Measurements from ENCODE around the gene VTI1A. TPM values are rescaled to one million over a fixed set of nuclear protein-coding genes. Genes with fewer than 3 reads are reported as not detected.
"Not testable (repeated sequence)": the region's sequence is repeated elsewhere in the genome, so short reads cannot be mapped to it uniquely, and the experiment has no call there.

VTI1A gene
- polyA plus RNA-seq, 1 donor, result 17.2 TPM

GRCh38 chr10:112583236-112583939 is 136.4 kb downstream of the VTI1A start:
- Histone ChIP-seq H3K36me3 (ENCODE audit: control insufficient read depth, insufficient read depth, low read length) (peaks cover 2% of the 10 kb centered on the region), H3K4me1 (ENCODE audit: control insufficient read depth, insufficient read depth, low read length) (no peaks in the 10 kb centered on the region), H3K27me3 (ENCODE audit: control insufficient read depth, insufficient read depth, low read length) (no peaks in the 10 kb centered on the region), H3K4me3 (ENCODE audit: low read length) (no peak overlapping the region), H3K27ac (ENCODE audit: low read length) (no peak overlapping the region), H3K9me3 (ENCODE audit: control insufficient read depth, low read depth, low read length) (no peaks in the 10 kb centered on the region)
- no peak for DNase-seq
- 100% methylated on average over 1 of the region's 9 CpGs for WGBS (ENCODE audit: insufficient coverage, low lambda C conversion rate)

GRCh38 chr10:112584276-112584675 is 137.3 kb downstream of the VTI1A start:
- Histone ChIP-seq H3K9me3 (ENCODE audit: control insufficient read depth, low read depth, low read length) (no peaks in the 10 kb centered on the region), H3K4me1 (ENCODE audit: control insufficient read depth, insufficient read depth, low read length) (no peaks in the 10 kb centered on the region), H3K27ac (ENCODE audit: low read length) (no peak overlapping the region), H3K27me3 (ENCODE audit: control insufficient read depth, insufficient read depth, low read length) (no peaks in the 10 kb centered on the region), H3K36me3 (ENCODE audit: control insufficient read depth, insufficient read depth, low read length) (peaks cover 2% of the 10 kb centered on the region), H3K4me3 (ENCODE audit: low read length) (no peak overlapping the region)
- no peak for DNase-seq
- WGBS (ENCODE audit: insufficient coverage, low lambda C conversion rate), result no CpG with 5 or more reads among the region's 6 CpGs

- Histone ChIP-seq H3K27me3 (ENCODE audit: control insufficient read depth, insufficient read depth, low read length) (no peaks in the 10 kb centered on the region), H3K36me3 (ENCODE audit: control insufficient read depth, insufficient read depth, low read length) (peaks cover 2% of the 10 kb centered on the region), H3K9me3 (ENCODE audit: control insufficient read depth, low read depth, low read length) (no peaks in the 10 kb centered on the region), H3K4me3 (ENCODE audit: low read length) (no peak overlapping the region), H3K4me1 (ENCODE audit: control insufficient read depth, insufficient read depth, low read length) (no peaks in the 10 kb centered on the region), H3K27ac (ENCODE audit: low read length) (no peak overlapping the region)
- no peak for DNase-seq
- no CpG with 5 or more reads among the region's 4 CpGs for WGBS (ENCODE audit: insufficient coverage, low lambda C conversion rate)
Measured at GRCh38 chr10:112585126-112585525, 138.1 kb downstream of the VTI1A start.

- WGBS (ENCODE audit: insufficient coverage, low lambda C conversion rate), result 81% methylated on average over 3 of the region's 5 CpGs
- H3K9me3 ChIP-seq (ENCODE audit: control insufficient read depth, low read depth, low read length), result no peaks in the 10 kb centered on the region
- no peaks in the 10 kb centered on the region for H3K27me3 ChIP-seq (ENCODE audit: control insufficient read depth, insufficient read depth, low read length)
- H3K27ac ChIP-seq (ENCODE audit: low read length), result no peak overlapping the region
- no peaks in the 10 kb centered on the region for H3K4me1 ChIP-seq (ENCODE audit: control insufficient read depth, insufficient read depth, low read length)
- DNase-seq, result no peak
- H3K36me3 ChIP-seq (ENCODE audit: control insufficient read depth, insufficient read depth, low read length), result no peaks in the 10 kb centered on the region
- H3K4me3 ChIP-seq (ENCODE audit: low read length), result no peak overlapping the region
Measured at GRCh38 chr10:112585960-112586359, 138.9 kb downstream of the VTI1A start.

GRCh38 chr10:112587729-112588128 is 140.7 kb downstream of the VTI1A start:
- no peak overlapping the region for H3K4me3 ChIP-seq (ENCODE audit: low read length)
- no peaks in the 10 kb centered on the region for H3K4me1 ChIP-seq (ENCODE audit: control insufficient read depth, insufficient read depth, low read length)
- no peaks in the 10 kb centered on the region for H3K27me3 ChIP-seq (ENCODE audit: control insufficient read depth, insufficient read depth, low read length)
- no peak for DNase-seq
- no peaks in the 10 kb centered on the region for H3K9me3 ChIP-seq (ENCODE audit: control insufficient read depth, low read depth, low read length)
- no peaks in the 10 kb centered on the region for H3K36me3 ChIP-seq (ENCODE audit: control insufficient read depth, insufficient read depth, low read length)
- H3K27ac ChIP-seq (ENCODE audit: low read length), result no peak overlapping the region

DNA sequence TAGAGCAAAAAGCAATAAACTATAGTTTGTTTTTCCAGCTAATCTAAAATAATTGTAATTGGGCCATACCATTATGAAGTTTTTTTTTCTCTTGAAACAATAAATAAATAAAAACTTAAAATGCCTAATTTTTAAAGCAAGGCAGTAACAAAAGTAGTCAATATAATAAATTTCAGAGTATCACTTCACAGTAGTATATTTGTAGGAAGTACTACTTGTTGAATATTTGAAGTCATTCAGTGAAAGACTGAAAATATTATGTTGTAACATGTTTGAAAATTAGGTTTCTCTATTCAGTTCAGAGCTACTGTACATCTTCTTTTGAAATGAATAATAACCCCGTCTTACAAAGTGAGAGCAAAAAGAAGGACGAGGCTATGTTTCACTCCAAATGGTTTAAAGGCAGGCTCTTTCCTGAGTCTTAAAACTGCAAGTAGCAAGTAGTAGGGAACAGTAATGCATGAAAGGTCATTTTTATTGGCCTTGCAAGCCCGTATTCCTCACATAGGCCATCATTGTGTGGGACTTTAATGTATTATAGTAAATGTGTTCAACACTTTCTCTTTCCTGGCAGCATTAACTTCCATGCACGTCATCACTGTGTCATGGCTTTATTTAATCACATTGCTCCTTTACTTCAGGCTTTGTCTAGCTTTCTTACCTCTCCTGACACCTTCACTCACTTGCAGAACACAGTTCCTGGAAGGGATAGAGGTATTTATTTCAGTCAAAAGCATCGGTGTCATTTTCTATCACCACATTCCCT is 141.4 kb downstream of the VTI1A start:
- no peak for DNase-seq
- H3K36me3 ChIP-seq (ENCODE audit: control insufficient read depth, insufficient read depth, low read length), result no peaks in the 10 kb centered on the region
- no peaks in the 10 kb centered on the region for H3K9me3 ChIP-seq (ENCODE audit: control insufficient read depth, low read depth, low read length)
- whole genome bisulfite sequencing (ENCODE audit: insufficient coverage, low lambda C conversion rate), result 100% methylated on average over 2 of the region's 5 CpGs
- no peak overlapping the region for H3K4me3 ChIP-seq (ENCODE audit: low read length)
- H3K27me3 ChIP-seq (ENCODE audit: control insufficient read depth, insufficient read depth, low read length), result no peaks in the 10 kb centered on the region
- H3K4me1 ChIP-seq (ENCODE audit: control insufficient read depth, insufficient read depth, low read length), result no peaks in the 10 kb centered on the region
- no peak overlapping the region for H3K27ac ChIP-seq (ENCODE audit: low read length)

DNA sequence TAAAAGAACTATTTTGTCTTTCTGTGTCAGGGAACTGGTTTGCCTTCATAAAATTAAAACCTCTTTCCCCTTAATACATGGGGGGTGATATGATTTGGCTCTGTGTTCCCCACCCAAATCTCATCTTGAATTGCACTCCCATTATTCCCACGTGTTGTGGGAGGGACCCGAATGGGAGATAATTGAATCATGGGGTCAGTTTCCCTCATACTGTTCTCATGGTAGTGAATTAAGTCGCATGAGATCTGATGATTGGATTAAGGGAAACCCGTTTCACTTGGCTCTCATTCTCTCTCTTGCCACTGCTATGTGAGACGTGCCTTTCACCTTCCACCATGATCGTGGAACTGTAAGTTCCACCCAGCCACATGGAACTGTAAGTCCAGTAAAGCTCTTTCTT is 142.1 kb downstream of the VTI1A start:
- H3K36me3 ChIP-seq (ENCODE audit: control insufficient read depth, insufficient read depth, low read length), result no peaks in the 10 kb centered on the region
- no peaks in the 10 kb centered on the region for H3K27me3 ChIP-seq (ENCODE audit: control insufficient read depth, insufficient read depth, low read length)
- 83% methylated on average over 1 of the region's 6 CpGs for whole genome bisulfite sequencing (ENCODE audit: insufficient coverage, low lambda C conversion rate)
- H3K27ac ChIP-seq (ENCODE audit: low read length), result no peak overlapping the region
- H3K4me3 ChIP-seq (ENCODE audit: low read length), result no peak overlapping the region
- H3K9me3 ChIP-seq (ENCODE audit: control insufficient read depth, low read depth, low read length), result no peaks in the 10 kb centered on the region
- DNase-seq, result no peak
- H3K4me1 ChIP-seq (ENCODE audit: control insufficient read depth, insufficient read depth, low read length), result no peaks in the 10 kb centered on the region

GRCh38 chr10:112590786-112591185 is 143.8 kb downstream of the VTI1A start:
- not testable (repeated sequence) for H3K36me3 ChIP-seq (ENCODE audit: control insufficient read depth, insufficient read depth, low read length); H3K9me3 ChIP-seq (ENCODE audit: control insufficient read depth, low read depth, low read length); H3K27me3 ChIP-seq (ENCODE audit: control insufficient read depth, insufficient read depth, low read length); H3K4me1 ChIP-seq (ENCODE audit: control insufficient read depth, insufficient read depth, low read length); H3K27ac ChIP-seq (ENCODE audit: low read length); DNase-seq; H3K4me3 ChIP-seq (ENCODE audit: low read length)
- no CpG with 5 or more reads among the region's 7 CpGs for WGBS (ENCODE audit: insufficient coverage, low lambda C conversion rate)

DNA sequence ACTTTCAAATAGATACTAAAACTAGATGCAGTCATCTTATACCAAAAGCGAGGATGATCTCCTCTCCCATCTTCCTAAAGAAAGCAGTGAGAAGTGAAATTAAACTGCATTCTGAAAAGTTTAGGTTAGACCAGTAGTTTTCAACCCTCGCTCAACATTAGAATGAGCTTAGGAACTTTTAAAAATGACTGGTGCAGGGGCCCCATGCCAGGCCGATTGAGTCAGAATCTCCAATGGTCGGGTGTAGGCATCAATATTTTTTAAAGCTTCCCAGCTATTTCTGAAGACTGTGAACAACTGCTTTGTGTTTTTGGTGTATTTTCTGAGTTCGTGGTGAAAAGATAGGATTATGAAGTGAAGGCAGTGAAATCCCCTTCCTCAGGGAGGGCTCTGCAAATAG is 146.0 kb downstream of the VTI1A start:
- WGBS (ENCODE audit: insufficient coverage, low lambda C conversion rate), result 100% methylated on average over 2 of the region's 5 CpGs
- DNase-seq, result no peak
- H3K4me3 ChIP-seq (ENCODE audit: low read length), result no peak overlapping the region

GRCh38 chr10:112601214-112602090 is 154.4 kb downstream of the VTI1A start:
- no peaks in the 10 kb centered on the region for H3K9me3 ChIP-seq (ENCODE audit: control insufficient read depth, low read depth, low read length)
- H3K27ac ChIP-seq (ENCODE audit: low read length), result no peak overlapping the region
- no peak for DNase-seq
- 100% methylated on average over 1 of the region's 4 CpGs for WGBS (ENCODE audit: insufficient coverage, low lambda C conversion rate)
- no peaks in the 10 kb centered on the region for H3K4me1 ChIP-seq (ENCODE audit: control insufficient read depth, insufficient read depth, low read length)
- H3K27me3 ChIP-seq (ENCODE audit: control insufficient read depth, insufficient read depth, low read length), result no peaks in the 10 kb centered on the region
- no peaks in the 10 kb centered on the region for H3K36me3 ChIP-seq (ENCODE audit: control insufficient read depth, insufficient read depth, low read length)
- H3K4me3 ChIP-seq (ENCODE audit: low read length), result no peak overlapping the region

More for the DNA sequence above, 146.0 kb downstream of the VTI1A start:
- H3K36me3 ChIP-seq (ENCODE audit: control insufficient read depth, insufficient read depth, low read length), result no peaks in the 10 kb centered on the region
- no peaks in the 10 kb centered on the region for H3K4me1 ChIP-seq (ENCODE audit: control insufficient read depth, insufficient read depth, low read length)
- no peak overlapping the region for H3K27ac ChIP-seq (ENCODE audit: low read length)
- H3K9me3 ChIP-seq (ENCODE audit: control insufficient read depth, low read depth, low read length), result no peaks in the 10 kb centered on the region
- H3K27me3 ChIP-seq (ENCODE audit: control insufficient read depth, insufficient read depth, low read length), result no peaks in the 10 kb centered on the region
